Endothelial cell of umbilical vein (primary cell): ENCODE measurements around the gene MPPE1. TPM values are rescaled to one million over a fixed set of nuclear protein-coding genes. Genes with fewer than 3 reads are reported as not detected.

ENCODE experiments used
- BruUV-seq: library from RNA; stranded (reverse); fragments of 400-500 nt; replicated peaks from 2 replicates; lab custom pipeline; 2021; lab: Mats Ljungman, UMichigan
- CTCF ChIA-PET: fragments of 300-600, 350-600 bp; sonication (Branson Sonifier 250); formaldehyde crosslinking; loops from one replicate; lab custom pipeline; 2021; ENCODE audit warnings: antibody characterized with exemption, inconsistent platforms; lab: Charles Lee
- POLR2A ChIA-PET: fragments of 300-600, 350-600 bp; sonication (Branson Sonifier 250); formaldehyde crosslinking; loops from one replicate; lab custom pipeline; 2021; ENCODE audit warnings: antibody characterized with exemption, inconsistent platforms; lab: Charles Lee
- DNase-seq: peaks from one replicate; pipeline ENCODE4 v3.0.0-alpha.2; 2011; ENCODE audit warnings: low read depth, low spot score
- FAIRE-seq: peaks from 2 replicates; lab custom pipeline; 2011; peaks lifted over from hg19 to GRCh38; lab: Jason Lieb, UNC
- H2AFZ ChIP-seq: 2 replicates; pipeline ENCODE4 v1.6.0; 2012; ENCODE audit warnings: low read depth, low read length, control low read depth, inconsistent platforms
- H3K27ac ChIP-seq: 2 replicates; pipeline ENCODE4 v1.5.1; 2011; ENCODE audit warnings: low read depth, mild to moderate bottlenecking, control low read depth, low read length, moderate library complexity; ENCODE audit not compliant: insufficient read depth
- H3K27me3 ChIP-seq, 2 experiments: 2 replicates each; pipeline versions ENCODE4 v1.6.0 to v1.6.1; 2011; ENCODE audit warnings: low read length in 2 of 2, mixed read lengths in 1 of 2; ENCODE audit not compliant: control insufficient read depth in 2 of 2, insufficient read depth in 2 of 2
- H3K36me3 ChIP-seq, 2 experiments: 2 replicates in 1 of 2; 3 replicates in 1 of 2; pipeline ENCODE4 v1.5.1; 2011; ENCODE audit warnings: low read length in 2 of 2, mild to moderate bottlenecking in 1 of 2, moderate library complexity in 1 of 2; ENCODE audit not compliant: control insufficient read depth in 2 of 2, insufficient read depth in 2 of 2; ENCODE audit errors: extremely low read depth in 1 of 2
- H3K4me1 ChIP-seq: 3 replicates; pipeline ENCODE4 v1.5.1; 2011; ENCODE audit warnings: mild to moderate bottlenecking, low read length; ENCODE audit not compliant: control insufficient read depth, insufficient read depth; ENCODE audit errors: extremely low read depth
- H3K4me2 ChIP-seq: 2 replicates; pipeline ENCODE4 v1.6.1; 2011; ENCODE audit warnings: low read length, control low read depth, mixed read lengths; ENCODE audit not compliant: insufficient read depth
- H3K4me3 ChIP-seq, 3 experiments: fragments of 200-600 bp in 1 of 3; sonication (generic), shearing (Covaris generic) in 1 of 3; replicated peaks in 1 of 3; 2 replicates each; pipeline ENCODE4 v1.5.1; 2011 to 2016; ENCODE audit warnings: control low read depth in 3 of 3, low read length in 3 of 3, mild to moderate bottlenecking in 2 of 3, inconsistent platforms in 1 of 3, low read depth in 1 of 3, moderate library complexity in 1 of 3; ENCODE audit not compliant: insufficient read depth in 1 of 3
- H3K79me2 ChIP-seq: 2 replicates; pipeline ENCODE4 v1.6.0; 2012; ENCODE audit warnings: low read length, inconsistent platforms; ENCODE audit not compliant: control insufficient read depth, insufficient read depth
- H3K9ac ChIP-seq: replicated peaks from 2 replicates; pipeline ENCODE3; 2011; ENCODE audit warnings: low read length, control low read depth; ENCODE audit not compliant: insufficient read depth; ENCODE audit errors: extremely low read depth
- H3K9me1 ChIP-seq: replicated peaks from 3 replicates; pipeline ENCODE4 v1.6.0; 2011; ENCODE audit warnings: mild to moderate bottlenecking, low read length; ENCODE audit not compliant: control insufficient read depth, insufficient read depth; ENCODE audit errors: extremely low read depth
- H3K9me3 ChIP-seq: replicated peaks from 2 replicates; pipeline ENCODE4 v1.5.1; 2012; ENCODE audit warnings: low read length, inconsistent platforms; ENCODE audit not compliant: control insufficient read depth, insufficient read depth
- H4K20me1 ChIP-seq: replicated peaks from 2 replicates; pipeline ENCODE3; 2011; ENCODE audit warnings: mild to moderate bottlenecking, low read length; ENCODE audit not compliant: control insufficient read depth, insufficient read depth; ENCODE audit errors: extremely low read depth
- EZH2 ChIP-seq: IDR thresholded peaks from 2 replicates; pipeline ENCODE4 v1.6.1; 2012; ENCODE audit warnings: borderline replicate concordance, low read depth, mild to moderate bottlenecking, moderate library complexity, low read length, inconsistent platforms; ENCODE audit not compliant: severe bottlenecking
- FOS ChIP-seq: IDR thresholded peaks from 2 replicates; pipeline ENCODE4 v1.6.1; 2011; ENCODE audit warnings: mild to moderate bottlenecking, low read length, moderate library complexity, borderline replicate concordance; ENCODE audit not compliant: insufficient read depth
- GATA2 ChIP-seq: IDR thresholded peaks from 2 replicates; pipeline ENCODE4 v1.7.0; 2011; ENCODE audit warnings: low read depth, mild to moderate bottlenecking, moderate library complexity, mixed read lengths, low read length; ENCODE audit not compliant: insufficient read length, insufficient read depth
- JUN ChIP-seq: IDR thresholded peaks from 2 replicates; pipeline ENCODE4 v1.6.1; 2011; ENCODE audit warnings: borderline replicate concordance, low read depth; ENCODE audit not compliant: insufficient read length, insufficient read depth
- POLR2AphosphoS5 ChIP-seq: IDR thresholded peaks from 2 replicates; pipeline ENCODE4 v1.6.1; 2012; ENCODE audit warnings: low read depth, mild to moderate bottlenecking, control low read depth, low read length, moderate library complexity; ENCODE audit not compliant: insufficient read depth
- dilution Hi-C: fragments of 300-500 bp; cut with MboI; formaldehyde crosslinking; loops from one replicate; pipeline ENCODE4 v1.15.0; 2019; ENCODE audit warnings: low sequenced_read_pairs; ENCODE audit not compliant: extremely low pct_ligation_motif_present
- intact Hi-C: fragments of 100-400 bp; cut with micrococcal nuclease; formaldehyde crosslinking; loops from one replicate; pipeline ENCODE4 v1.10.0; 2022
- polyA plus RNA-seq, 4 experiments: library from polyadenylated mRNA; depleted of rRNA in 3 of 4; stranded (reverse) in 3 of 4; unstranded in 1 of 4; fragments of >200 nt; gene quantifications; 2 replicates each; pipeline versions ENCODE4 v1.2.1 to v1.2.3, GENCODE V29; 2011 to 2012; ENCODE audit warnings: missing spikeins in 1 of 4
- total RNA-seq: library from RNA; stranded (reverse); gene quantifications from 2 replicates; pipeline ENCODE4 v1.2.3, GENCODE V29; 2021
- TF ChIP-seq, protein P1 (sequence below): IDR thresholded peaks from 2 replicates; pipeline ENCODE4 v1.6.1; 2011; ENCODE audit not compliant: insufficient read depth, insufficient read length
- TF ChIP-seq, protein P2 (sequence below), 2 donors: IDR thresholded peaks; 1 replicate in 1 of 2; 2 replicates in 1 of 2; pipeline ENCODE4 v1.5.1; 2011; ENCODE audit warnings: low read length in 2 of 2, mild to moderate bottlenecking in 2 of 2, moderate library complexity in 2 of 2, control low read depth in 1 of 2, inconsistent platforms in 1 of 2, low read depth in 1 of 2; ENCODE audit not compliant: insufficient read depth in 1 of 2; ENCODE audit errors: extremely low read depth in 1 of 2

Gene MPPE1
- total and polyA plus RNA-seq, 2 donors (not counting 3 experiments of a cell fraction or from before 2014, with no cell fraction given) = 13.4 to 30.6 TPM

GRCh38 chr18:11865071-11865470, 43.0 kb downstream of the MPPE1 start:
- Histone ChIP-seq H2AFZ (no peak overlapping the region), H3K9me3 (no peaks in the 10 kb centered on the region), H3K4me3 (no peak overlapping the region), H4K20me1 (no peaks in the 10 kb centered on the region), H3K4me1 (peaks cover 6% of the 10 kb centered on the region), H3K9me1 (no peaks in the 10 kb centered on the region), H3K27me3 (no peaks in the 10 kb centered on the region), H3K4me2 (no peak overlapping the region), H3K9ac (no peak overlapping the region), H3K36me3 (no peaks in the 10 kb centered on the region), H3K79me2 (no peaks in the 10 kb centered on the region), H3K27ac (no peak overlapping the region)
- POLR2A ChIA-PET = no interaction called here
- CTCF ChIA-PET = no interaction called here
- BruUV-seq = no TSS peak
- dilution Hi-C loops = no loop called here
- DNase-seq (no peak), FAIRE-seq (no peak)
- TF ChIP-seq JUN = no peak
- TF ChIP-seq FOS = no peak
- TF ChIP-seq POLR2AphosphoS5 = no peak
- TF ChIP-seq, protein P1, sequence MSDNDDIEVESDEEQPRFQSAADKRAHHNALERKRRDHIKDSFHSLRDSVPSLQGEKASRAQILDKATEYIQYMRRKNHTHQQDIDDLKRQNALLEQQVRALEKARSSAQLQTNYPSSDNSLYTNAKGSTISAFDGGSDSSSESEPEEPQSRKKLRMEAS = no peak
- TF ChIP-seq EZH2 = no peak
- TF ChIP-seq GATA2 = no peak
- TF ChIP-seq, protein P2, sequence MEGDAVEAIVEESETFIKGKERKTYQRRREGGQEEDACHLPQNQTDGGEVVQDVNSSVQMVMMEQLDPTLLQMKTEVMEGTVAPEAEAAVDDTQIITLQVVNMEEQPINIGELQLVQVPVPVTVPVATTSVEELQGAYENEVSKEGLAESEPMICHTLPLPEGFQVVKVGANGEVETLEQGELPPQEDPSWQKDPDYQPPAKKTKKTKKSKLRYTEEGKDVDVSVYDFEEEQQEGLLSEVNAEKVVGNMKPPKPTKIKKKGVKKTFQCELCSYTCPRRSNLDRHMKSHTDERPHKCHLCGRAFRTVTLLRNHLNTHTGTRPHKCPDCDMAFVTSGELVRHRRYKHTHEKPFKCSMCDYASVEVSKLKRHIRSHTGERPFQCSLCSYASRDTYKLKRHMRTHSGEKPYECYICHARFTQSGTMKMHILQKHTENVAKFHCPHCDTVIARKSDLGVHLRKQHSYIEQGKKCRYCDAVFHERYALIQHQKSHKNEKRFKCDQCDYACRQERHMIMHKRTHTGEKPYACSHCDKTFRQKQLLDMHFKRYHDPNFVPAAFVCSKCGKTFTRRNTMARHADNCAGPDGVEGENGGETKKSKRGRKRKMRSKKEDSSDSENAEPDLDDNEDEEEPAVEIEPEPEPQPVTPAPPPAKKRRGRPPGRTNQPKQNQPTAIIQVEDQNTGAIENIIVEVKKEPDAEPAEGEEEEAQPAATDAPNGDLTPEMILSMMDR (IDR thresholded peaks at IDR 0.05; ENCODE audit: extremely low read depth in 1 of 2, insufficient read depth in 1 of 2, low read depth in 1 of 2, low read length in 2 of 2) = no peak
- intact Hi-C loops = no loop called here
